HepG2 (cell line): ENCODE measurements around the gene CDK3. TPM values are rescaled to one million over a fixed set of nuclear protein-coding genes. Genes with fewer than 3 reads are reported as not detected.

ENCODE experiments used
- CC2D1A ChIP-seq: sonication (generic); formaldehyde crosslinking; IDR thresholded peaks from 2 replicates; pipeline ENCODE4 v1.8.1; 2023; ENCODE audit warnings: mild to moderate bottlenecking, missing genetic modification reagents
- CREM ChIP-seq, 2 experiments: sonication (generic) in 1 of 2; formaldehyde crosslinking in 1 of 2; IDR thresholded peaks; 2 replicates each; pipeline versions ENCODE4 v1.4.0 to v1.6.1; 2016 to 2020; ENCODE audit warnings: antibody characterized with exemption in 1 of 2, mild to moderate bottlenecking in 1 of 2, missing genetic modification reagents in 1 of 2
- HIVEP1 ChIP-seq: sonication (generic); formaldehyde crosslinking; IDR thresholded peaks from 2 replicates; pipeline ENCODE4 v1.4.0; 2020; ENCODE audit warnings: mild to moderate bottlenecking, missing genetic modification reagents
- HMG20B ChIP-seq: conservative IDR thresholded peaks from 2 replicates; pipeline ENCODE4 v1.6.1; 2016; ENCODE audit warnings: missing genetic modification reagents, missing compliant biosample characterization
- HNF4G ChIP-seq, 2 experiments: sonication (generic) in 1 of 2; formaldehyde crosslinking in 1 of 2; IDR thresholded peaks; 2 replicates each; pipeline versions ENCODE4 v1.4.0 to v1.6.1; 2011 to 2020; ENCODE audit warnings: borderline replicate concordance in 2 of 2, low read depth in 2 of 2, mild to moderate bottlenecking in 2 of 2, low read length in 1 of 2, missing genetic modification reagents in 1 of 2, moderate library complexity in 1 of 2
- HOXD1 ChIP-seq: sonication (generic); formaldehyde crosslinking; IDR thresholded peaks from 2 replicates; pipeline ENCODE4 v1.5.0; 2020; ENCODE audit warnings: missing genetic modification reagents
- KLF11 ChIP-seq: IDR thresholded peaks from 2 replicates; pipeline ENCODE4 v1.6.1; 2016; ENCODE audit warnings: missing compliant biosample characterization
- NBN ChIP-seq: fragments of 450-650 bp; conservative IDR thresholded peaks from 2 replicates; pipeline ENCODE4 v1.6.1; 2017
- NFE2 ChIP-seq: sonication (generic); formaldehyde crosslinking; IDR thresholded peaks from 2 replicates; pipeline ENCODE4 v1.4.0; 2020; ENCODE audit warnings: missing genetic modification reagents
- ONECUT2 ChIP-seq: sonication (generic); formaldehyde crosslinking; IDR thresholded peaks from 2 replicates; pipeline ENCODE4 v1.4.0; 2020; ENCODE audit warnings: missing genetic modification reagents
- PPARG ChIP-seq: conservative IDR thresholded peaks from 2 replicates; pipeline ENCODE4 v1.6.1; 2016; ENCODE audit warnings: missing biosample characterization, missing genetic modification reagents
- PRPF4 ChIP-seq: fragments of 200-400 bp; formaldehyde crosslinking; IDR thresholded peaks from 2 replicates; pipeline ENCODE4 v1.6.1; 2016; ENCODE audit warnings: low read length, low read depth; ENCODE audit not compliant: poor library complexity, severe bottlenecking
- SP4 ChIP-seq: sonication (generic); formaldehyde crosslinking; IDR thresholded peaks from 2 replicates; pipeline ENCODE4 v1.8.1; 2023; ENCODE audit warnings: mild to moderate bottlenecking, missing genetic modification reagents
- STAG1 ChIP-seq: sonication (generic); formaldehyde crosslinking; IDR thresholded peaks from 2 replicates; pipeline ENCODE4 v1.4.0; 2020; ENCODE audit warnings: missing genetic modification reagents
- TAF15 ChIP-seq: fragments of 200-400 bp; formaldehyde crosslinking; IDR thresholded peaks from one replicate; pipeline ENCODE4 v1.6.1; 2018; ENCODE audit warnings: mild to moderate bottlenecking, low read depth, low read length; ENCODE audit not compliant: poor library complexity, severe bottlenecking
- ZNF20 ChIP-seq: sonication (generic); formaldehyde crosslinking; IDR thresholded peaks from 2 replicates; pipeline ENCODE4 v1.4.0; 2020; ENCODE audit warnings: mild to moderate bottlenecking, moderate library complexity, missing genetic modification reagents
- ZNF329 ChIP-seq: sonication (generic); formaldehyde crosslinking; IDR thresholded peaks from 2 replicates; pipeline ENCODE4 v1.9.0; 2021; ENCODE audit warnings: low read depth, mild to moderate bottlenecking, missing genetic modification reagents
- ZNF75D ChIP-seq: sonication (generic); formaldehyde crosslinking; IDR thresholded peaks from 2 replicates; pipeline ENCODE4 v1.8.1; 2023; ENCODE audit warnings: missing genetic modification reagents, mild to moderate bottlenecking, borderline replicate concordance
- ZNF768 ChIP-seq: sonication (generic); formaldehyde crosslinking; IDR thresholded peaks from 2 replicates; pipeline ENCODE4 v1.4.0; 2020; ENCODE audit warnings: missing genetic modification reagents
- polyA plus RNA-seq, 8 experiments: library from polyadenylated mRNA; depleted of rRNA in 3 of 8; stranded (reverse) in 7 of 8; unstranded in 1 of 8; fragments of >200 nt; fragmentation: Illumina TruSeq in 4 of 8; extraction: Trizol in 4 of 8; gene quantifications; 2 replicates each; pipeline versions ENCODE4 v1.2.1 to v1.2.3, GENCODE V29; 2011 to 2016; ENCODE audit warnings: low read depth in 4 of 8, missing spikeins in 1 of 8, mixed read lengths in 1 of 8; ENCODE audit not compliant: insufficient read depth in 1 of 8
- total RNA-seq, 5 experiments: library from RNA; depleted of rRNA; stranded (reverse); fragments of >200 nt; fragmentation: Illumina TruSeq; extraction: Trizol; gene quantifications; 2 replicates each; pipeline ENCODE4 v1.2.3, GENCODE V29; 2016; ENCODE audit warnings: low read depth in 1 of 5
- TF ChIP-seq, protein P1 (sequence below): sonication (generic); formaldehyde crosslinking; IDR thresholded peaks from 2 replicates; pipeline ENCODE4 v1.5.0; 2020; ENCODE audit warnings: mild to moderate bottlenecking, missing genetic modification reagents
- TF ChIP-seq, protein P2 (sequence below): IDR thresholded peaks from 2 replicates; pipeline ENCODE4 v1.6.1; 2018; ENCODE audit warnings: missing genetic modification reagents, mild to moderate bottlenecking, missing compliant biosample characterization
- TF ChIP-seq, protein P3 (sequence below): sonication (generic); formaldehyde crosslinking; IDR thresholded peaks from 2 replicates; pipeline ENCODE4 v1.8.0; 2022; ENCODE audit warnings: missing genetic modification reagents, mild to moderate bottlenecking, borderline replicate concordance
- TF ChIP-seq, protein P4 (sequence below): sonication (generic); formaldehyde crosslinking; IDR thresholded peaks from 2 replicates; pipeline ENCODE4 v1.5.0; 2020; ENCODE audit warnings: mild to moderate bottlenecking, missing genetic modification reagents, moderate library complexity
- TF ChIP-seq, protein P5 (sequence below): sonication (generic); formaldehyde crosslinking; IDR thresholded peaks from 2 replicates; pipeline ENCODE4 v1.8.0; 2022; ENCODE audit warnings: missing genetic modification reagents, low read depth, mild to moderate bottlenecking, borderline replicate concordance

The CDK3 gene
- total and polyA plus RNA-seq, 2 of the 13 experiments (the other 11 are each of a cell fraction or from before 2014, with no cell fraction given) = 5.8 to 11.4 TPM

DNA sequence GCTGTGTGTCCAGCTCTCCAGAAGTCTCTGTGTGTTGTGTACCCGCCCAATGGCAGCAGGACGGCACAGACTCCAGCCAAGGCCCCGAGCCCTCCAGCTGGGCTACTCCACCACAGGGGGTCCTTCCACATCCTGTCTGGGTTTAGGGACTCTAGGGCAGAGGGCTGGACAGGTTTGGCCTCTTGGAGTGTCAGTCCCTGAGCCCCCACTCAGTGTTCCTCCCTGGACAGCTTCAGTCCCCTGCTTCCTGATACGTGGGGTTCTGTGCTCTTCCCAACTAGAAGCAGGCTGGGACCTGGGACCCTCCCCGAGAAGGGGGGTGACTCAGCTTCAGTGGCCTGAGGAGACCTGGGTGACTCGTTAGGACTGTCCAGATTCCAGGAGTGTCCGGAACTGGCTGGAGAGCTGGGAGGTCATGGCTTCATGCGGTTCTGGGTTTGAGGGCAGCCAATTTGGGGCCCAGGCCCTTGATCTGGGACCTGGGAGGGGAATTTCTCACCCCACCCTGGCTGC lies 4.2 kb downstream of the CDK3 start (continued):
- TF ChIP-seq, protein P1, sequence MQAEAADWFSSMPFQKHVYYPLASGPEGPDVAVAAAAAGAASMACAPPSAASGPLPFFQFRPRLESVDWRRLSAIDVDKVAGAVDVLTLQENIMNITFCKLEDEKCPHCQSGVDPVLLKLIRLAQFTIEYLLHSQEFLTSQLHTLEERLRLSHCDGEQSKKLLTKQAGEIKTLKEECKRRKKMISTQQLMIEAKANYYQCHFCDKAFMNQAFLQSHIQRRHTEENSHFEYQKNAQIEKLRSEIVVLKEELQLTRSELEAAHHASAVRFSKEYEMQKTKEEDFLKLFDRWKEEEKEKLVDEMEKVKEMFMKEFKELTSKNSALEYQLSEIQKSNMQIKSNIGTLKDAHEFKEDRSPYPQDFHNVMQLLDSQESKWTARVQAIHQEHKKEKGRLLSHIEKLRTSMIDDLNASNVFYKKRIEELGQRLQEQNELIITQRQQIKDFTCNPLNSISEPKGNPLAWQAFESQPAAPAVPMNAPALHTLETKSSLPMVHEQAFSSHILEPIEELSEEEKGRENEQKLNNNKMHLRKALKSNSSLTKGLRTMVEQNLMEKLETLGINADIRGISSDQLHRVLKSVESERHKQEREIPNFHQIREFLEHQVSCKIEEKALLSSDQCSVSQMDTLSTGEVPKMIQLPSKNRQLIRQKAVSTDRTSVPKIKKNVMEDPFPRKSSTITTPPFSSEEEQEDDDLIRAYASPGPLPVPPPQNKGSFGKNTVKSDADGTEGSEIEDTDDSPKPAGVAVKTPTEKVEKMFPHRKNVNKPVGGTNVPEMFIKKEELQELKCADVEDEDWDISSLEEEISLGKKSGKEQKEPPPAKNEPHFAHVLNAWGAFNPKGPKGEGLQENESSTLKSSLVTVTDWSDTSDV (CRISPR knock-in tag) = no peak; the same call in 1 of the 2 replicates
- 0 out of 2 replicates have a peak, but pooled peaks have one; percentile 38 for TF ChIP-seq ZNF329 (CRISPR knock-in tag)
- no peak for TF ChIP-seq ONECUT2 (CRISPR knock-in tag)
- no peak for TF ChIP-seq HMG20B (CRISPR knock-in tag)
- no peak for TF ChIP-seq ZNF20 (CRISPR knock-in tag)
- peak; percentile 68; the same call in 1 of the 2 replicates for TF ChIP-seq ZNF768 (CRISPR knock-in tag)
- no peak for TF ChIP-seq NBN
- TF ChIP-seq, protein P2, sequence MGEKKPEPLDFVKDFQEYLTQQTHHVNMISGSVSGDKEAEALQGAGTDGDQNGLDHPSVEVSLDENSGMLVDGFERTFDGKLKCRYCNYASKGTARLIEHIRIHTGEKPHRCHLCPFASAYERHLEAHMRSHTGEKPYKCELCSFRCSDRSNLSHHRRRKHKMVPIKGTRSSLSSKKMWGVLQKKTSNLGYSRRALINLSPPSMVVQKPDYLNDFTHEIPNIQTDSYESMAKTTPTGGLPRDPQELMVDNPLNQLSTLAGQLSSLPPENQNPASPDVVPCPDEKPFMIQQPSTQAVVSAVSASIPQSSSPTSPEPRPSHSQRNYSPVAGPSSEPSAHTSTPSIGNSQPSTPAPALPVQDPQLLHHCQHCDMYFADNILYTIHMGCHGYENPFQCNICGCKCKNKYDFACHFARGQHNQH (CRISPR knock-in tag) = no peak
- TF ChIP-seq, protein P3, sequence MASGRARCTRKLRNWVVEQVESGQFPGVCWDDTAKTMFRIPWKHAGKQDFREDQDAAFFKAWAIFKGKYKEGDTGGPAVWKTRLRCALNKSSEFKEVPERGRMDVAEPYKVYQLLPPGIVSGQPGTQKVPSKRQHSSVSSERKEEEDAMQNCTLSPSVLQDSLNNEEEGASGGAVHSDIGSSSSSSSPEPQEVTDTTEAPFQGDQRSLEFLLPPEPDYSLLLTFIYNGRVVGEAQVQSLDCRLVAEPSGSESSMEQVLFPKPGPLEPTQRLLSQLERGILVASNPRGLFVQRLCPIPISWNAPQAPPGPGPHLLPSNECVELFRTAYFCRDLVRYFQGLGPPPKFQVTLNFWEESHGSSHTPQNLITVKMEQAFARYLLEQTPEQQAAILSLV = no peak
- TF ChIP-seq PRPF4 = no peak
- TF ChIP-seq TAF15 = no peak
- no peak for TF ChIP-seq ZNF75D
- no peak for TF ChIP-seq HIVEP1
- no peak for TF ChIP-seq HOXD1
- TF ChIP-seq SP4 (CRISPR knock-in tag) = 0 out of 2 replicates have a peak, but pooled peaks have one; percentile 49
- no peak for TF ChIP-seq HNF4G (IDR thresholded peaks at IDR 0.05; ENCODE audit: borderline replicate concordance, low read depth, low read length)
- 0 out of 2 replicates have a peak, but pooled peaks have one; percentile 32 for TF ChIP-seq HNF4G (CRISPR knock-in tag; IDR thresholded peaks at IDR 0.05; ENCODE audit: borderline replicate concordance, low read depth)
- TF ChIP-seq CREM (IDR thresholded peaks at IDR 0.05) = no peak
- TF ChIP-seq CREM (CRISPR knock-in tag; IDR thresholded peaks at IDR 0.05) = no peak
- no peak for TF ChIP-seq STAG1
- TF ChIP-seq, protein P4, sequence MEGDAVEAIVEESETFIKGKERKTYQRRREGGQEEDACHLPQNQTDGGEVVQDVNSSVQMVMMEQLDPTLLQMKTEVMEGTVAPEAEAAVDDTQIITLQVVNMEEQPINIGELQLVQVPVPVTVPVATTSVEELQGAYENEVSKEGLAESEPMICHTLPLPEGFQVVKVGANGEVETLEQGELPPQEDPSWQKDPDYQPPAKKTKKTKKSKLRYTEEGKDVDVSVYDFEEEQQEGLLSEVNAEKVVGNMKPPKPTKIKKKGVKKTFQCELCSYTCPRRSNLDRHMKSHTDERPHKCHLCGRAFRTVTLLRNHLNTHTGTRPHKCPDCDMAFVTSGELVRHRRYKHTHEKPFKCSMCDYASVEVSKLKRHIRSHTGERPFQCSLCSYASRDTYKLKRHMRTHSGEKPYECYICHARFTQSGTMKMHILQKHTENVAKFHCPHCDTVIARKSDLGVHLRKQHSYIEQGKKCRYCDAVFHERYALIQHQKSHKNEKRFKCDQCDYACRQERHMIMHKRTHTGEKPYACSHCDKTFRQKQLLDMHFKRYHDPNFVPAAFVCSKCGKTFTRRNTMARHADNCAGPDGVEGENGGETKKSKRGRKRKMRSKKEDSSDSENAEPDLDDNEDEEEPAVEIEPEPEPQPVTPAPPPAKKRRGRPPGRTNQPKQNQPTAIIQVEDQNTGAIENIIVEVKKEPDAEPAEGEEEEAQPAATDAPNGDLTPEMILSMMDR (CRISPR knock-in tag) = no peak
- no peak for TF ChIP-seq CC2D1A (CRISPR knock-in tag)
- TF ChIP-seq, protein P5, sequence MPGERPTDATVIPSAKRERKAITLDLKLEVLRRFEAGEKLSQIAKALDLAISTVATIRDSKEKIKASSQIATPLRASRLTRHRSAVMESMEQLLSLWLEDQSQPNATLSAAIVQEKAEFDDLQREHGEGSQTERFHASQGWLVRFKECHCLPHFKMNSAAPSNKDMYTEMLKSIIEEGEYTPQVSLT = no peak
- TF ChIP-seq NFE2 (CRISPR knock-in tag) = no peak
- TF ChIP-seq KLF11 = no peak
- TF ChIP-seq PPARG (CRISPR knock-in tag) = no peak
